K562 (cell line): Measurements from ENCODE around the gene CRPPA. TPM values are rescaled to one million over a fixed set of nuclear protein-coding genes. Genes with fewer than 3 reads are reported as not detected.

ENCODE experiments used
- ATAC-seq: fragments of 200-7000 bp; cut with Tn5 transposase; 3 replicates; pipeline ENCODE4 v1.9.1; 2020; ENCODE audit warnings: moderate library complexity
- BruUV-seq: library from RNA; stranded (reverse); fragments of 400-500 nt; replicated peaks from 2 replicates; lab custom pipeline; 2021; lab: Mats Ljungman, UMichigan
- CTCF ChIA-PET: fragments of 300-600 bp; formaldehyde crosslinking; extraction: SDS; loops from one replicate; lab custom pipeline; 2021; ENCODE audit warnings: low intra/inter-chr PET ratio; lab: Yijun Ruan, JAX
- POLR2A ChIA-PET: fragments of 300-600, 350-650 bp; sonication (Branson Sonifier 250); formaldehyde crosslinking; extraction: SDS; loops from one replicate; lab custom pipeline; 2021; ENCODE audit warnings: antibody characterized with exemption, inconsistent platforms; lab: Yijun Ruan, JAX
- DNase-seq, 4 experiments: peaks; one replicate each; pipeline versions ENCODE4 v3.0.0 to v3.0.0-alpha.2; 2011 to 2018; ENCODE audit warnings: low spot score in 3 of 4, mixed read lengths in 3 of 4; ENCODE audit errors: extremely low read depth in 1 of 4
- FAIRE-seq: peaks from 2 replicates; lab custom pipeline; 2011; peaks lifted over from hg19 to GRCh38; lab: Jason Lieb, UNC
- H2AFZ ChIP-seq: 2 replicates; pipeline ENCODE4 v1.6.0; 2011; ENCODE audit warnings: low read depth, low read length, control low read depth, inconsistent platforms
- H3K27ac ChIP-seq: fragments of 200-600 bp; 3 replicates; pipeline ENCODE4 v1.8.0; 2011; ENCODE audit warnings: low read depth, mild to moderate bottlenecking, control low read depth, inconsistent platforms, low read length, moderate library complexity, mixed read lengths; ENCODE audit errors: extremely low read depth
- H3K27me3 ChIP-seq, 2 experiments: fragments of 300-600 bp in 1 of 2; 2 replicates in 1 of 2; 3 replicates in 1 of 2; pipeline versions ENCODE4 v1.6.0 to v1.8.0; 2011; ENCODE audit warnings: inconsistent platforms in 2 of 2, low read length in 2 of 2, mild to moderate bottlenecking in 1 of 2, mixed read lengths in 1 of 2, moderate library complexity in 1 of 2; ENCODE audit not compliant: control insufficient read depth in 2 of 2, insufficient read depth in 2 of 2
- H3K36me3 ChIP-seq: fragments of 300-600 bp; 3 replicates; pipeline ENCODE4 v1.8.0; 2011; ENCODE audit warnings: mild to moderate bottlenecking, low read length, inconsistent platforms; ENCODE audit not compliant: control insufficient read depth, insufficient read depth
- H3K4me1 ChIP-seq, 2 experiments: fragments of 200-600 bp in 1 of 2; replicated peaks in 1 of 2; 2 replicates in 1 of 2; 3 replicates in 1 of 2; pipeline versions ENCODE4 v1.5.1 to v1.8.0; 2011; ENCODE audit warnings: inconsistent platforms in 2 of 2, low read length in 2 of 2, mild to moderate bottlenecking in 1 of 2, mixed read lengths in 1 of 2, moderate library complexity in 1 of 2; ENCODE audit not compliant: control insufficient read depth in 2 of 2, insufficient read depth in 2 of 2
- H3K4me2 ChIP-seq: 2 replicates; pipeline ENCODE4 v1.6.1; 2011; ENCODE audit warnings: low read length, control low read depth, inconsistent platforms, mixed read lengths; ENCODE audit not compliant: insufficient read depth
- H3K4me3 ChIP-seq: fragments of 200-600 bp; sonication (generic), shearing (Covaris generic); 2 replicates; pipeline ENCODE4 v1.5.1; 2016; ENCODE audit warnings: control low read depth, inconsistent platforms
- H3K79me2 ChIP-seq: fragments of 200-600 bp; 3 replicates; pipeline ENCODE4 v1.8.0; 2011; ENCODE audit warnings: low read length, inconsistent platforms; ENCODE audit not compliant: control insufficient read depth, insufficient read depth
- H3K9ac ChIP-seq, 2 experiments: 2 replicates each; pipeline versions ENCODE4 v1.6.0 to v1.6.1; 2011; ENCODE audit warnings: low read depth in 2 of 2, low read length in 2 of 2, control low read depth in 1 of 2, inconsistent platforms in 1 of 2, mild to moderate bottlenecking in 1 of 2, mixed read lengths in 1 of 2; ENCODE audit not compliant: insufficient read depth in 1 of 2
- H3K9me1 ChIP-seq: one replicate; pipeline ENCODE4 v1.6.0; 2011; ENCODE audit warnings: inconsistent platforms, mild to moderate bottlenecking, low read length, moderate library complexity; ENCODE audit not compliant: control insufficient read depth, insufficient read depth
- H3K9me3 ChIP-seq: replicated peaks from 2 replicates; pipeline ENCODE4 v1.5.1; 2011; ENCODE audit warnings: low read depth, low read length, inconsistent platforms; ENCODE audit not compliant: control insufficient read depth, insufficient read depth
- H4K20me1 ChIP-seq: replicated peaks from 2 replicates; pipeline ENCODE4 v1.6.1; 2011; ENCODE audit warnings: low read length, inconsistent platforms, mixed read lengths; ENCODE audit not compliant: control insufficient read depth, insufficient read depth
- DACH1 ChIP-seq: fragments of 450-650 bp; IDR thresholded peaks from 2 replicates; pipeline ENCODE4 v1.6.1; 2018; ENCODE audit not compliant: partially characterized antibody
- EP300 ChIP-seq: IDR thresholded peaks from 2 replicates; pipeline ENCODE4 v1.6.1; 2012; ENCODE audit warnings: low read length, improper control_type of control experiment
- MEIS2 ChIP-seq: fragments of 450-650 bp; IDR thresholded peaks from 2 replicates; pipeline ENCODE4 v1.6.1; 2014; ENCODE audit warnings: mild to moderate bottlenecking; ENCODE audit not compliant: partially characterized antibody
- PHTF2 ChIP-seq: fragments of 250-450 bp; sonication (Bioruptor Pico); IDR thresholded peaks from 2 replicates; pipeline ENCODE4 v1.5.0; 2021; ENCODE audit warnings: mild to moderate bottlenecking
- POLR2H ChIP-seq: IDR thresholded peaks from 2 replicates; pipeline ENCODE4 v1.6.1; 2016; ENCODE audit warnings: missing genetic modification characterization, low read depth, mild to moderate bottlenecking, control low read depth, missing compliant biosample characterization, moderate library complexity
- ZFPM2 ChIP-seq: fragments of 250-450 bp; sonication (Bioruptor Pico); IDR thresholded peaks from 2 replicates; pipeline ENCODE4 v1.5.1; 2022; ENCODE audit warnings: mild to moderate bottlenecking
- ZNF764 ChIP-seq: fragments of 250-450 bp; sonication (Bioruptor Pico); IDR thresholded peaks from 2 replicates; pipeline ENCODE4 v1.4.0; 2020; ENCODE audit warnings: low read depth, mild to moderate bottlenecking, moderate library complexity
- WGBS: fragments of 100-300 bp; shearing (Covaris generic); methylation state at CpG from one replicate; pipeline ENCODE4 v1.1.6; 2016; ENCODE audit warnings: low coverage, mixed read lengths; ENCODE audit not compliant: insufficient coverage; ENCODE audit errors: missing lambda C conversion rate; 5-methylcytosine and 5-hydroxymethylcytosine counted together
- in situ Hi-C: fragments of 300-500 bp; cut with MboI; formaldehyde crosslinking; loops from 4 replicates; pipeline ENCODE4 v1.15.0; 2018; ENCODE audit warnings: inconsistent platforms, mixed read lengths
- intact Hi-C: fragments of 100-400 bp; cut with micrococcal nuclease; formaldehyde crosslinking; loops from 2 replicates; pipeline ENCODE4 v1.14.2; 2022
- polyA plus RNA-seq, 8 experiments: library from polyadenylated mRNA; depleted of rRNA in 4 of 8; stranded (reverse) in 5 of 8; unstranded in 3 of 8; fragments of >200 nt; fragmentation: Nextera tagmentation in 2 of 8; fragmentation: Illumina TruSeq in 1 of 8; extraction: Ambion mirVana in 2 of 8; extraction: Trizol in 1 of 8; gene quantifications; 2 replicates each; pipeline versions ENCODE4 v1.2.1 to v1.2.3, GENCODE V29; 2011 to 2014; ENCODE audit warnings: inconsistent platforms in 1 of 8, missing spikeins in 1 of 8
- total RNA-seq, 7 experiments: library from RNA; depleted of rRNA in 6 of 7; stranded (reverse); fragments of >200 nt in 6 of 7; fragmentation: Illumina TruSeq in 2 of 7; extraction: Trizol in 2 of 7; gene quantifications; 2 replicates each; pipeline versions ENCODE4 v1.2.1 to v1.2.3, GENCODE V29; 2011 to 2021; ENCODE audit warnings: low replicate concordance in 1 of 7
- TF ChIP-seq, protein P1 (sequence below), 2 experiments: IDR thresholded peaks in 1 of 2; conservative IDR thresholded peaks in 1 of 2; 2 replicates each; pipeline ENCODE4 v1.6.1; 2016; ENCODE audit warnings: low read depth in 2 of 2, mild to moderate bottlenecking in 1 of 2, missing compliant biosample characterization in 1 of 2, missing genetic modification characterization in 1 of 2, moderate library complexity in 1 of 2
- TF ChIP-seq, protein P2 (sequence below): sonication (generic); IDR thresholded peaks from 2 replicates; pipeline ENCODE4 v1.6.1; 2016

CRPPA gene
- total and polyA plus RNA-seq, 9 of the 15 experiments (the other 6 are each of a cell fraction or from before 2014, with no cell fraction given), result 3.9 to 14.4 (median 7.8) TPM

DNA sequence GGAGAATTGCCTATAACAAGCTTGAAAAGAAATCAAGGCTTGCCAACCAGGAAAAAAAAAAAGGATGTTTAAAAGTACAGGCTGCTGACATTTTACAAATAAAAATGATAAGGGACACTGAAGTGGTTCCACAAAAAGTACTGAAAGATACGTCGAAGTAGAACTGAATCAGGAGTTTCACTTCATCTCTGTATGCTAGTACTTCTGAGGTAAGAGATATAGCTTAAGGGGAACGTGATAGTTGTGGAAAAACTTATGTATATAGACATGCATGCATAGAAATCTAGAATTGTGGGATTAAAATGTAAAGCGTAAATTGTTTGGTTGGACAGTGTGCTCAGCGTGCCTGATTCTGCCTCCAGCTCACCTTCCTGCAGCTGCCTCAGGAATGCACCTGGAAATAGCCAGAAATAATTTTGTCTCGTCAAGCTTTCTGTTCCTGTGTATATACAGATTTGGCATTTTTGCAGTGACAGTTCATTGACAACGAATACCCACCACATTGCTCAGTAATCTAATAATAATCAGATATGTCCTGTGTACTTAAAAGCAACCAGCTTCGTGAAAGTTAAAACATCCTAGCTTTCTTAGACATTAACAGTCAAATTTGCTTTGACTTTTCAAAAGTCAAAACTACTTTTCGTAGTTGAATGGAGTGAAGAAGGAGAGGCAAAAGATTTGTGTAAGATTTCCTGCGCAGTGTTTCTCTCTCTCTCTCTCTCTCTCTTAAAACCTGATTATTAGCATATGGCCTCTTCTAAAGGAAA is 42.8 kb upstream of the CRPPA start:
- DNase-seq (peak in 1 of 4 experiments; percentile 26), ATAC-seq (peak; percentile 28), FAIRE-seq (peak; percentile 6)
- Histone ChIP-seq H3K9ac (peak overlapping the region; percentile 51 to 66; a peak in 3 of 4 replicates), H2AFZ (peak overlapping the region; percentile 91), H3K27me3 (no peaks in the 10 kb centered on the region), H4K20me1 (no peaks in the 10 kb centered on the region), H3K9me1 (no peaks in the 10 kb centered on the region), H3K36me3 (peaks cover 4% of the 10 kb centered on the region; the same call in 1 of the 3 replicates), H3K4me1 (no peaks in the 10 kb centered on the region; a peak in 1 of 5 replicates), H3K4me2 (peak overlapping the region; percentile 81), H3K9me3 (no peaks in the 10 kb centered on the region), H3K27ac (peak overlapping the region; percentile 46; the same call in 1 of the 3 replicates), H3K4me3 (peak overlapping the region; percentile 45), H3K79me2 (peaks cover 24% of the 10 kb centered on the region)
- POLR2A ChIA-PET, result interaction anchor here (0.5 to 2.7 kb wide), 6 partner anchors 9 to 685 kb away, joined by 3 to 23 read pairs (median 3); no protein-coding TSS in a partner anchor
- BruUV-seq, result no TSS peak
- CTCF ChIA-PET, result no interaction called here
- in situ Hi-C loops (no loop called here), intact Hi-C loops (no loop called here)
- WGBS, result 5% methylated on average over 10 of the region's 10 CpGs
- TF ChIP-seq DACH1 (peak; percentile 9), ZFPM2 (no peak)

DNA sequence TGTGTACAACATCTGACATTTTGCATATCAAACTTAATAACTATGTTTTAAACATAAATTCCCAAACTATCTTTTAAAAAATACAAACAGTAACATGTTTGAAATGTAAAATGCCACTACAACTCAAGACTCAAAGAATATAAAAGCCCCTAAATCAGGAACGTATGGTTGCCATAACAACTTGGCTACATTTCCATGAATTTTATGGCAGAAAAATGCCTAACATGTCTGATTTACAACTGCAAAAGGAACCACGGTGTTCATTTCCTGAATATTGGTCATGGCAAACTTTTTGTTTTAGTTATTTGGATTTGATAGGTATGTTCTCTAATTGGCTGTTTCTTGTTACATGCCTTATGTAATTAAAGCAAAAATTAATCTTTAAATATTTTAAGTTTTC is 42.2 kb upstream of the CRPPA start:
- Histone ChIP-seq H3K36me3 (peaks cover 4% of the 10 kb centered on the region; the same call in 1 of the 3 replicates), H3K9ac (peak overlapping the region in 1 of 2 experiments; percentile 66; a peak in 1 of 4 replicates), H3K9me3 (no peaks in the 10 kb centered on the region), H3K27ac (no peak overlapping the region), H3K4me3 (peak overlapping the region; percentile 45), H4K20me1 (no peaks in the 10 kb centered on the region), H3K4me1 (no peaks in the 10 kb centered on the region; a peak in 1 of 5 replicates), H3K9me1 (no peaks in the 10 kb centered on the region), H3K4me2 (no peak overlapping the region), H3K27me3 (no peaks in the 10 kb centered on the region), H3K79me2 (peaks cover 24% of the 10 kb centered on the region), H2AFZ (peak overlapping the region; percentile 91; the same call in 1 of the 2 replicates)
- BruUV-seq, result no TSS peak
- 3% methylated on average over 2 of the region's 2 CpGs for WGBS
- in situ Hi-C loops, result no loop called here
- intact Hi-C loops, result no loop called here
- FAIRE-seq (no peak), ATAC-seq (no peak), DNase-seq (no peak)
- ChIA-PET CTCF (no interaction called here), POLR2A (interaction anchor here (0.8 to 2.7 kb wide), 3 partner anchors 11 to 15 kb away, joined by 3 to 23 read pairs (median 3); no protein-coding TSS in a partner anchor)
- TF ChIP-seq, protein P1, sequence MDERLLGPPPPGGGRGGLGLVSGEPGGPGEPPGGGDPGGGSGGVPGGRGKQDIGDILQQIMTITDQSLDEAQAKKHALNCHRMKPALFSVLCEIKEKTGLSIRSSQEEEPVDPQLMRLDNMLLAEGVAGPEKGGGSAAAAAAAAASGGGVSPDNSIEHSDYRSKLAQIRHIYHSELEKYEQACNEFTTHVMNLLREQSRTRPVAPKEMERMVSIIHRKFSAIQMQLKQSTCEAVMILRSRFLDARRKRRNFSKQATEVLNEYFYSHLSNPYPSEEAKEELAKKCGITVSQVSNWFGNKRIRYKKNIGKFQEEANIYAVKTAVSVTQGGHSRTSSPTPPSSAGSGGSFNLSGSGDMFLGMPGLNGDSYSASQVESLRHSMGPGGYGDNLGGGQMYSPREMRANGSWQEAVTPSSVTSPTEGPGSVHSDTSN (CRISPR knock-in tag; IDR thresholded peaks at IDR 0.05; ENCODE audit: low read depth), result no peak
- TF ChIP-seq, protein P1 (tag; conservative IDR thresholded peaks at IDR 0.05; ENCODE audit: low read depth), result peak; percentile 50
- TF ChIP-seq MEIS2 (peak; percentile 73), EP300 (0 out of 2 replicates have a peak, but pooled peaks have one; percentile 6), ZNF764 (CRISPR knock-in tag) (no peak), POLR2H (tag) (peak; percentile 39; the same call in 1 of the 2 replicates), PHTF2 (CRISPR knock-in tag) (no peak)
- TF ChIP-seq, protein P2, sequence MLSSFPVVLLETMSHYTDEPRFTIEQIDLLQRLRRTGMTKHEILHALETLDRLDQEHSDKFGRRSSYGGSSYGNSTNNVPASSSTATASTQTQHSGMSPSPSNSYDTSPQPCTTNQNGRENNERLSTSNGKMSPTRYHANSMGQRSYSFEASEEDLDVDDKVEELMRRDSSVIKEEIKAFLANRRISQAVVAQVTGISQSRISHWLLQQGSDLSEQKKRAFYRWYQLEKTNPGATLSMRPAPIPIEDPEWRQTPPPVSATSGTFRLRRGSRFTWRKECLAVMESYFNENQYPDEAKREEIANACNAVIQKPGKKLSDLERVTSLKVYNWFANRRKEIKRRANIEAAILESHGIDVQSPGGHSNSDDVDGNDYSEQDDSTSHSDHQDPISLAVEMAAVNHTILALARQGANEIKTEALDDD, result 0 out of 2 replicates have a peak, but pooled peaks have one; percentile 12
